GM12878 (cell line): ENCODE data around the gene LANCL2. TPM values are rescaled to one million over a fixed set of nuclear protein-coding genes. Genes with fewer than 3 reads are reported as not detected.

Source experiments
- ATAC-seq: fragments of 200-7000 bp; cut with Tn5 transposase; 3 replicates; pipeline ENCODE4 v1.9.1; 2020; ENCODE audit warnings: mild to moderate bottlenecking, moderate library complexity
- BruUV-seq: library from RNA; stranded (reverse); fragments of 400-500 nt; replicated peaks from 2 replicates; lab custom pipeline; 2021; lab: Mats Ljungman, UMichigan
- CTCF ChIA-PET: fragments of 300-600 bp; sonication (Branson Sonifier 250); formaldehyde crosslinking; extraction: SDS; loops from one replicate; lab custom pipeline; 2021; ENCODE audit warnings: inconsistent platforms; lab: Yijun Ruan, JAX
- POLR2A ChIA-PET: fragments of 350-600 bp; formaldehyde crosslinking; extraction: SDS; loops from one replicate; lab custom pipeline; 2021; ENCODE audit warnings: inconsistent platforms; lab: Charles Lee
- RAD21 ChIA-PET: fragments of 300-600 bp; sonication (Branson Sonifier 250); formaldehyde crosslinking; loops from one replicate; lab custom pipeline; 2023; ENCODE audit warnings: antibody characterized with exemption; ENCODE audit not compliant: unreplicated experiment; lab: Charles Lee
- SMC1A ChIA-PET: fragments of 300-600 bp; sonication (Branson Sonifier 250); formaldehyde crosslinking; loops from one replicate; lab custom pipeline; 2023; ENCODE audit not compliant: unreplicated experiment, uncharacterized antibody; lab: Charles Lee
- DNase-seq: peaks from one replicate; pipeline ENCODE4 v3.0.0-alpha.2; 2011; ENCODE audit warnings: low read depth, low spot score
- FAIRE-seq: peaks from 3 replicates; lab custom pipeline; 2011; peaks lifted over from hg19 to GRCh38; lab: Jason Lieb, UNC
- H2AFZ ChIP-seq: 2 replicates; pipeline ENCODE4 v1.6.0; 2011; ENCODE audit warnings: low read depth, low read length, control low read depth; ENCODE audit not compliant: control insufficient read depth
- H3K27ac ChIP-seq: 2 replicates; pipeline ENCODE4 v1.5.1; 2011; ENCODE audit warnings: control low read depth; ENCODE audit not compliant: control insufficient read depth, insufficient read depth
- H3K27me3 ChIP-seq, 2 experiments: replicated peaks in 1 of 2; 2 replicates each; pipeline versions ENCODE4 v1.6.0 to v1.6.1; 2011; ENCODE audit warnings: low read length in 1 of 2; ENCODE audit not compliant: control insufficient read depth in 2 of 2, insufficient read depth in 2 of 2
- H3K36me3 ChIP-seq, 2 experiments: 2 replicates each; pipeline ENCODE4 v1.5.1; 2011; ENCODE audit warnings: low read length in 1 of 2; ENCODE audit not compliant: control insufficient read depth in 2 of 2, insufficient read depth in 2 of 2
- H3K4me1 ChIP-seq: 2 replicates; pipeline ENCODE4 v1.6.1; 2011; ENCODE audit warnings: mild to moderate bottlenecking, low read length, moderate library complexity, mixed read lengths; ENCODE audit not compliant: control insufficient read depth, insufficient read depth
- H3K4me2 ChIP-seq: 2 replicates; pipeline ENCODE4 v1.6.0; 2011; ENCODE audit warnings: control low read depth; ENCODE audit not compliant: control insufficient read depth, insufficient read depth
- H3K4me3 ChIP-seq: fragments of 200-600 bp; sonication (generic); 2 replicates; pipeline ENCODE4 v1.5.1; 2016
- H3K79me2 ChIP-seq: 2 replicates; pipeline ENCODE4 v1.6.0; 2011; ENCODE audit warnings: low read length; ENCODE audit not compliant: control insufficient read depth, insufficient read depth
- H3K9ac ChIP-seq: 2 replicates; pipeline ENCODE4 v1.8.0; 2011; ENCODE audit warnings: low read length, control low read depth, mixed read lengths; ENCODE audit not compliant: control insufficient read depth, insufficient read depth
- H3K9me3 ChIP-seq: replicated peaks from 3 replicates; pipeline ENCODE4 v1.5.1; 2011; ENCODE audit warnings: mild to moderate bottlenecking, low read length; ENCODE audit not compliant: control insufficient read depth, insufficient read depth
- H4K20me1 ChIP-seq: 2 replicates; pipeline ENCODE4 v1.6.0; 2011; ENCODE audit not compliant: control insufficient read depth, insufficient read depth
- CBX5 ChIP-seq: sonication (generic); IDR thresholded peaks from 2 replicates; pipeline ENCODE4 v1.6.1; 2016; ENCODE audit warnings: low read depth, moderate library complexity, mild to moderate bottlenecking, inconsistent platforms
- CREB1 ChIP-seq: IDR thresholded peaks from 2 replicates; pipeline ENCODE4 v1.6.1; 2012; ENCODE audit warnings: low read depth, mild to moderate bottlenecking, inconsistent platforms
- HDGF ChIP-seq: fragments of 450-650 bp; IDR thresholded peaks from 2 replicates; pipeline ENCODE4 v1.6.1; 2016; ENCODE audit warnings: antibody characterized with exemption
- RAD51 ChIP-seq: fragments of 450-650 bp; IDR thresholded peaks from 2 replicates; pipeline ENCODE4 v1.6.1; 2016; ENCODE audit warnings: moderate library complexity, mild to moderate bottlenecking, inconsistent platforms
- RELA ChIP-seq: fragments of 450-650 bp; IDR thresholded peaks from 2 replicates; pipeline ENCODE4 v1.8.0; 2014; ENCODE audit warnings: borderline replicate concordance; ENCODE audit not compliant: partially characterized antibody
- SREBF1 ChIP-seq: IDR thresholded peaks from 2 replicates; pipeline ENCODE4 v1.6.1; 2012; ENCODE audit warnings: mild to moderate bottlenecking, low read length
- SUZ12 ChIP-seq: fragments of 200-600 bp; sonication (generic); IDR thresholded peaks from one replicate; pipeline ENCODE4 v1.6.1; 2018; ENCODE audit warnings: antibody characterized with exemption, mild to moderate bottlenecking; ENCODE audit not compliant: unreplicated experiment
- TBL1XR1 ChIP-seq: IDR thresholded peaks from 2 replicates; pipeline ENCODE4 v1.6.1; 2012; ENCODE audit warnings: low read depth, low read length, improper control_type of control experiment
- TCF12 ChIP-seq: IDR thresholded peaks from 2 replicates; pipeline ENCODE4 v1.6.1; 2011; ENCODE audit warnings: low read depth, mild to moderate bottlenecking, low read length
- TCF3 ChIP-seq: IDR thresholded peaks from 2 replicates; pipeline ENCODE4 v1.6.1; 2012; ENCODE audit warnings: low read depth, mild to moderate bottlenecking, low read length, borderline replicate concordance; ENCODE audit not compliant: insufficient read depth
- WRNIP1 ChIP-seq: IDR thresholded peaks from 2 replicates; pipeline ENCODE4 v1.6.1; 2011; ENCODE audit warnings: low read depth, low read length, improper control_type of control experiment, borderline replicate concordance
- WGBS: methylation state at CpG from one replicate; pipeline ENCODE4 v1.1.6; 2016; ENCODE audit warnings: low lambda C conversion rate; ENCODE audit not compliant: insufficient replicate concordance, insufficient coverage; ENCODE audit errors: missing lambda C conversion rate; 5-methylcytosine and 5-hydroxymethylcytosine counted together
- in situ Hi-C: fragments of 300-500 bp; cut with MboI; formaldehyde crosslinking; loops from 9 replicates; pipeline ENCODE4 v1.14.3; 2018; ENCODE audit warnings: mixed read lengths
- intact Hi-C: fragments of 100-400 bp; cut with micrococcal nuclease; formaldehyde crosslinking; loops from one replicate; pipeline ENCODE4 v1.14.2; 2022; ENCODE audit not compliant: unreplicated experiment
- polyA plus RNA-seq, 11 experiments: library from polyadenylated mRNA; depleted of rRNA in 4 of 11; unstranded in 6 of 11; stranded (reverse) in 5 of 11; fragments of >200 nt; fragmentation: Nextera tagmentation in 4 of 11; fragmentation: Illumina TruSeq in 1 of 11; extraction: Ambion mirVana in 4 of 11; extraction: Trizol in 1 of 11; gene quantifications; 1 replicate in 1 of 11; 2 replicates in 10 of 11; pipeline versions ENCODE4 v1.2.1 to v1.2.3, GENCODE V29; 2011 to 2016; ENCODE audit warnings: inconsistent platforms in 2 of 11, missing spikeins in 2 of 11, low read depth in 1 of 11
- total RNA-seq, 4 experiments: library from RNA; depleted of rRNA in 3 of 4; stranded (reverse); fragments of >200 nt in 3 of 4; fragmentation: Illumina TruSeq in 1 of 4; extraction: Trizol in 1 of 4; gene quantifications; 2 replicates each; pipeline versions ENCODE4 v1.2.1 to v1.2.3, GENCODE V29; 2013 to 2021

Gene LANCL2
- total and polyA plus RNA-seq, 10 of the 15 experiments (the other 5 are each of a cell fraction or from before 2014, with no cell fraction given), result 8.1 to 28.6 (median 16.4) TPM

GRCh38 chr7:55469721-55470120 lies 104.6 kb downstream of the LANCL2 start:
- SMC1A ChIA-PET, result interaction anchor here (1.5 to 3.7 kb wide), 2 partner anchors 10 kb away, joined by 10 to 11 read pairs; no protein-coding TSS in a partner anchor
- TF ChIP-seq TCF3, result no peak
- no peak for TF ChIP-seq SUZ12
- no peak for TF ChIP-seq RAD51
- TF ChIP-seq RELA, result no peak
- no peak for TF ChIP-seq WRNIP1
- no peak for TF ChIP-seq TBL1XR1
- no peak for TF ChIP-seq CBX5
- TF ChIP-seq CREB1, result no peak
- TF ChIP-seq SREBF1, result no peak
- TF ChIP-seq HDGF, result no peak
- TF ChIP-seq TCF12, result no peak
- peaks cover 6% of the 10 kb centered on the region for H3K9me3 ChIP-seq
- 81% methylated on average over 3 of the region's 3 CpGs for WGBS
- H2AFZ ChIP-seq, result no peak overlapping the region
- H3K4me3 ChIP-seq, result no peak overlapping the region
- H3K36me3 ChIP-seq, result peaks cover 15 to 27% of the 10 kb centered on the region in 2 experiments
- DNase-seq, result no peak
- intact Hi-C loops (no loop called here), in situ Hi-C loops (no loop called here)
- ATAC-seq, result no peak
- no peaks in the 10 kb centered on the region for H3K79me2 ChIP-seq
- CTCF ChIA-PET, result interaction anchor here (1.1 kb wide), 1 partner anchor 10 kb away, joined by 5 read pairs; no protein-coding TSS in a partner anchor
- POLR2A ChIA-PET, result no interaction called here
- H3K27me3 ChIP-seq, result no peaks in the 10 kb centered on the region
- H3K4me1 ChIP-seq, result no peaks in the 10 kb centered on the region
- FAIRE-seq, result no peak
- RAD21 ChIA-PET, result no interaction called here
- no peak overlapping the region for H3K4me2 ChIP-seq
- BruUV-seq, result no TSS peak
- no peaks in the 10 kb centered on the region for H4K20me1 ChIP-seq
- no peak overlapping the region for H3K27ac ChIP-seq
- H3K9ac ChIP-seq, result no peak overlapping the region
